ENCODE measurements around the gene FBXL7. TPM values are rescaled to one million over a fixed set of nuclear protein-coding genes. Genes with fewer than 3 reads are reported as not detected.
A peak's percentile ranks its signal among the peaks of the same experiment; 100 is the strongest.

Gene FBXL7
- total RNA-seq, 8 experiments from 2014 or later: 2.9 to 12.8 (median 5.8) TPM

- H3K4me3 ChIP-seq: no peak overlapping the region
- in situ Hi-C loops (cut with MboI; ENCODE audit: low pct_unique_long_range_greater_than_20kb in 2 of 9, low sequenced_read_pairs in 9 of 9, unreplicated experiment in 9 of 9): no loop called here
- H3K4me1 ChIP-seq (replicated peaks in 1 of 2): no peaks in the 10 kb centered on the region
- H3K27ac ChIP-seq: no peak overlapping the region
- WGBS, 10 experiments: 57 to 100% (median 88%) methylated on average over 1 to 5 of the region's 5 CpGs; no CpG with 5 or more reads in 3 of the 10 experiments
- peak; percentile 33 to 86 (median 68) for ATAC-seq (replicated peaks in 6 of 8)
Observed at GRCh38 chr5:15807871-15808270, 307.9 kb downstream of the FBXL7 start.

- Histone ChIP-seq H3K4me3 (no peak overlapping the region), H3K4me1 (replicated peaks in 1 of 2) (no peaks in the 10 kb centered on the region), H3K27ac (no peak overlapping the region)
- in situ Hi-C loops (cut with MboI; ENCODE audit: low pct_unique_long_range_greater_than_20kb in 2 of 9, low sequenced_read_pairs in 9 of 9, unreplicated experiment in 9 of 9): no loop called here
- WGBS, 10 experiments: 73 to 100% (median 90%) methylated on average over 1 to 3 of the region's 3 CpGs; no CpG with 5 or more reads in 2 of the 10 experiments
- ATAC-seq (replicated peaks in 6 of 8): no peak
Observed at GRCh38 chr5:15808577-15808976, 308.6 kb downstream of the FBXL7 start.

GRCh38 chr5:15819617-15820016 lies 319.6 kb downstream of the FBXL7 start:
- Histone ChIP-seq H3K4me1 (replicated peaks in 1 of 2) (peaks cover 0 to 7% of the 10 kb centered on the region in 2 donors), H3K27ac (no peak overlapping the region), H3K4me3 (no peak overlapping the region)
- in situ Hi-C loops (cut with MboI; ENCODE audit: low pct_unique_long_range_greater_than_20kb in 2 of 9, low sequenced_read_pairs in 9 of 9, unreplicated experiment in 9 of 9): no loop called here
- WGBS, 10 experiments: 80 to 100% (median 92%) methylated on average over 1 to 4 of the region's 5 CpGs; no CpG with 5 or more reads in 3 of the 10 experiments
- ATAC-seq (replicated peaks in 6 of 8): no peak

GRCh38 chr5:15821506-15821905 lies 321.5 kb downstream of the FBXL7 start:
- ATAC-seq (replicated peaks in 6 of 8): no peak
- in situ Hi-C loops (cut with MboI; ENCODE audit: low pct_unique_long_range_greater_than_20kb in 2 of 9, low sequenced_read_pairs in 9 of 9, unreplicated experiment in 9 of 9): no loop called here
- no peak overlapping the region for H3K27ac ChIP-seq
- peaks cover 0 to 7% of the 10 kb centered on the region in 2 donors for H3K4me1 ChIP-seq (replicated peaks in 1 of 2)
- no peak overlapping the region for H3K4me3 ChIP-seq

- in situ Hi-C loops (cut with MboI; ENCODE audit: low pct_unique_long_range_greater_than_20kb in 2 of 9, low sequenced_read_pairs in 9 of 9, unreplicated experiment in 9 of 9): no loop called here
- peaks cover 0 to 7% of the 10 kb centered on the region in 2 donors for H3K4me1 ChIP-seq (replicated peaks in 1 of 2)
- H3K27ac ChIP-seq: no peak overlapping the region
- WGBS, 10 experiments: 60 to 100% (median 83%) methylated on average over 1 to 2 of the region's 2 CpGs; no CpG with 5 or more reads in 5 of the 10 experiments
- H3K4me3 ChIP-seq: no peak overlapping the region
- ATAC-seq (replicated peaks in 6 of 8): no peak
Observed at GRCh38 chr5:15823398-15823797, 323.4 kb downstream of the FBXL7 start.

GRCh38 chr5:15827741-15828140 lies 327.8 kb downstream of the FBXL7 start:
- no peak for ATAC-seq (replicated peaks in 6 of 8)
- no peak overlapping the region for H3K4me3 ChIP-seq
- 60 to 100% (median 100%) methylated on average over 1 of the region's 1 CpG; no CpG with 5 or more reads in 5 of the 10 experiments for WGBS, 10 experiments
- H3K27ac ChIP-seq: no peak overlapping the region
- H3K4me1 ChIP-seq (replicated peaks in 1 of 2): no peaks in the 10 kb centered on the region
- in situ Hi-C loops (cut with MboI; ENCODE audit: low pct_unique_long_range_greater_than_20kb in 2 of 9, low sequenced_read_pairs in 9 of 9, unreplicated experiment in 9 of 9): no loop called here

- Histone ChIP-seq H3K27ac (no peak overlapping the region), H3K4me3 (no peak overlapping the region), H3K4me1 (replicated peaks in 1 of 2) (no peaks in the 10 kb centered on the region)
- WGBS, 10 experiments: 40 to 96% (median 83%) methylated on average over 1 to 4 of the region's 4 CpGs; no CpG with 5 or more reads in 3 of the 10 experiments
- in situ Hi-C loops (cut with MboI; ENCODE audit: low pct_unique_long_range_greater_than_20kb in 2 of 9, low sequenced_read_pairs in 9 of 9, unreplicated experiment in 9 of 9): no loop called here
- ATAC-seq (replicated peaks in 6 of 8): no peak
Observed at GRCh38 chr5:15831408-15831807, 331.4 kb downstream of the FBXL7 start.

GRCh38 chr5:15833365-15833764 lies 333.4 kb downstream of the FBXL7 start:
- 80 to 100% (median 96%) methylated on average over 2 to 4 of the region's 4 CpGs; no CpG with 5 or more reads in 2 of the 10 experiments for WGBS, 10 experiments

GRCh38 chr5:15834596-15835245 lies 334.7 kb downstream of the FBXL7 start:
- 11 to 80% (median 35%) methylated on average over 1 to 3 of the region's 3 CpGs; no CpG with 5 or more reads in 3 of the 10 experiments for WGBS, 10 experiments
- in situ Hi-C loops (cut with MboI; ENCODE audit: low pct_unique_long_range_greater_than_20kb in 2 of 9, low sequenced_read_pairs in 9 of 9, unreplicated experiment in 9 of 9): no loop called here
- ATAC-seq (replicated peaks in 6 of 8): peak in 3 of 8 experiments; percentile 93 to 96 (median 95)
- Histone ChIP-seq H3K27ac (no peak overlapping the region), H3K4me1 (replicated peaks in 1 of 2) (no peaks in the 10 kb centered on the region), H3K4me3 (no peak overlapping the region)

More at GRCh38 chr5:15833365-15833764, 333.4 kb downstream of the FBXL7 start:
- ATAC-seq (replicated peaks in 6 of 8): no peak
- H3K27ac ChIP-seq: no peak overlapping the region
- H3K4me3 ChIP-seq: no peak overlapping the region
- no peaks in the 10 kb centered on the region for H3K4me1 ChIP-seq (replicated peaks in 1 of 2)
- in situ Hi-C loops (cut with MboI; ENCODE audit: low pct_unique_long_range_greater_than_20kb in 2 of 9, low sequenced_read_pairs in 9 of 9, unreplicated experiment in 9 of 9): no loop called here

GRCh38 chr5:15835514-15835913 lies 335.5 kb downstream of the FBXL7 start:
- H3K4me3 ChIP-seq: no peak overlapping the region
- in situ Hi-C loops (cut with MboI; ENCODE audit: low pct_unique_long_range_greater_than_20kb in 2 of 9, low sequenced_read_pairs in 9 of 9, unreplicated experiment in 9 of 9): no loop called here
- WGBS, 10 experiments: 20 to 100% (median 96%) methylated on average over 1 to 2 of the region's 2 CpGs
- H3K27ac ChIP-seq: no peak overlapping the region
- no peaks in the 10 kb centered on the region for H3K4me1 ChIP-seq (replicated peaks in 1 of 2)
- no peak for ATAC-seq (replicated peaks in 6 of 8)

GRCh38 chr5:15837551-15838289 lies 337.7 kb downstream of the FBXL7 start:
- Histone ChIP-seq H3K4me3 (no peak overlapping the region), H3K4me1 (replicated peaks in 1 of 2) (no peaks in the 10 kb centered on the region), H3K27ac (no peak overlapping the region)
- ATAC-seq (replicated peaks in 6 of 8): no peak
- in situ Hi-C loops (cut with MboI; ENCODE audit: low pct_unique_long_range_greater_than_20kb in 2 of 9, low sequenced_read_pairs in 9 of 9, unreplicated experiment in 9 of 9): no loop called here
- 21 to 100% (median 92%) methylated on average over 1 to 2 of the region's 2 CpGs; no CpG with 5 or more reads in 3 of the 10 experiments for WGBS, 10 experiments

GRCh38 chr5:15844253-15844652 lies 344.3 kb downstream of the FBXL7 start:
- Histone ChIP-seq H3K27ac (no peak overlapping the region), H3K4me3 (no peak overlapping the region), H3K4me1 (replicated peaks in 1 of 2) (no peaks in the 10 kb centered on the region)
- 29 to 100% (median 92%) methylated on average over 1 to 4 of the region's 4 CpGs; no CpG with 5 or more reads in 3 of the 10 experiments for WGBS, 10 experiments
- in situ Hi-C loops (cut with MboI; ENCODE audit: low pct_unique_long_range_greater_than_20kb in 2 of 9, low sequenced_read_pairs in 9 of 9, unreplicated experiment in 9 of 9): no loop called here
- no peak for ATAC-seq (replicated peaks in 6 of 8)

GRCh38 chr5:15844871-15845270 lies 344.9 kb downstream of the FBXL7 start:
- in situ Hi-C loops (cut with MboI; ENCODE audit: low pct_unique_long_range_greater_than_20kb in 2 of 9, low sequenced_read_pairs in 9 of 9, unreplicated experiment in 9 of 9): no loop called here
- H3K27ac ChIP-seq: no peak overlapping the region
- WGBS, 10 experiments: 57 to 100% (median 100%) methylated on average over 1 to 3 of the region's 3 CpGs
- ATAC-seq (replicated peaks in 6 of 8): no peak
- no peak overlapping the region for H3K4me3 ChIP-seq
- H3K4me1 ChIP-seq (replicated peaks in 1 of 2): no peaks in the 10 kb centered on the region

All from motor neuron (in vitro differentiated cells).